ENCODE results near the gene TP53RK. TPM values are rescaled to one million over a fixed set of nuclear protein-coding genes. Genes with fewer than 3 reads are reported as not detected.

The TP53RK gene
- total and polyA plus RNA-seq, 2 of the 13 experiments (the other 11 are each of a cell fraction or from before 2014, with no cell fraction given), result 12.9 to 25.5 TPM

DNA sequence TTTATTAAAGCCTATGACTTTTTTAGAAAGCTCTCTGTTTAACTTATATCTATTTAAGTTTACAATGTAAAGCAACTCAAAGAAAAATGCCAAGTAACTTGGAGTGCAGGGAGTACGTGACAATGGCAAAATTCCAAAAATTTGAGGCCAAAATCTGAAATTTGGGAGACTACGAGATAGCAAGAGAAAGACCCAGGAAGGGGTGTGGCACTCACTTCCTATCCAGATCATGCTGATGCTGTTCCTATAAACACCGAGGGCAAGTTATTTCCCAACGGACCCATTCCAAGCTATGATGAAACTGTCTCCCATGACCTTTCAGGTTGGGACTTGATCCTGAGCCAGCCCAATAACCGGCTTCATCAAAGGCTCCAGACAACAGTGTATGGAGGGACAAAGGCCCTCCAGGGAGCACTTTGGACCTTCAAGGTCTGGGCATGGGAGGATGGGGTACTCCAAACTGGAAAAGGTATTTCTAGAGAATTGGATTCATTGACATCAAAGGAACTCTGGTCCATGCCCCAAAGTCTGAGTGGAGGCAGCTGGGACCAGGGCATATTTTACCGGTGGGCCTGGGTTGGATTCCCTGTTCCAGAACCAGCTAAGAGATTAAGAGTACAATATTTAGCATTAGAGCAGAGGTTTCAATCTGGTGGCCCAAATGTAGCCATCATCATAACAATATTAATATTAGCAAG lies 22.3 kb downstream of the TP53RK start (continued):
- TF ChIP-seq ZNF670 (CRISPR knock-in tag; IDR thresholded peaks at IDR 0.05; ENCODE audit: borderline replicate concordance), result peak; percentile 98
- TF ChIP-seq ZFP62 (CRISPR knock-in tag; IDR thresholded peaks at IDR 0.05), result no peak
- no peak for TF ChIP-seq ZNF713 (CRISPR knock-in tag; IDR thresholded peaks at IDR 0.05)
- peak; percentile 89 for TF ChIP-seq THAP11 (CRISPR knock-in tag; IDR thresholded peaks at IDR 0.05)
- no peak for TF ChIP-seq KAT2B (IDR thresholded peaks at IDR 0.05; ENCODE audit: borderline replicate concordance, low read depth, low read length)
- TF ChIP-seq ZNF619 (CRISPR knock-in tag; IDR thresholded peaks at IDR 0.05), result no peak
- TF ChIP-seq, protein P1, sequence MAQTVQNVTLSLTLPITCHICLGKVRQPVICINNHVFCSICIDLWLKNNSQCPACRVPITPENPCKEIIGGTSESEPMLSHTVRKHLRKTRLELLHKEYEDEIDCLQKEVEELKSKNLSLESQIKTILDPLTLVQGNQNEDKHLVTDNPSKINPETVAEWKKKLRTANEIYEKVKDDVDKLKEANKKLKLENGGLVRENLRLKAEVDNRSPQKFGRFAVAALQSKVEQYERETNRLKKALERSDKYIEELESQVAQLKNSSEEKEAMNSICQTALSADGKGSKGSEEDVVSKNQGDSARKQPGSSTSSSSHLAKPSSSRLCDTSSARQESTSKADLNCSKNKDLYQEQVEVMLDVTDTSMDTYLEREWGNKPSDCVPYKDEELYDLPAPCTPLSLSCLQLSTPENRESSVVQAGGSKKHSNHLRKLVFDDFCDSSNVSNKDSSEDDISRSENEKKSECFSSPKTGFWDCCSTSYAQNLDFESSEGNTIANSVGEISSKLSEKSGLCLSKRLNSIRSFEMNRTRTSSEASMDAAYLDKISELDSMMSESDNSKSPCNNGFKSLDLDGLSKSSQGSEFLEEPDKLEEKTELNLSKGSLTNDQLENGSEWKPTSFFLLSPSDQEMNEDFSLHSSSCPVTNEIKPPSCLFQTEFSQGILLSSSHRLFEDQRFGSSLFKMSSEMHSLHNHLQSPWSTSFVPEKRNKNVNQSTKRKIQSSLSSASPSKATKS (CRISPR knock-in tag; IDR thresholded peaks at IDR 0.05), result peak; percentile 99; the same call in 1 of the 2 replicates
- TF ChIP-seq ETV5 (CRISPR knock-in tag; IDR thresholded peaks at IDR 0.05; ENCODE audit: borderline replicate concordance), result peak; percentile 99
- peak; percentile 73; the same call in 1 of the 2 replicates for TF ChIP-seq KMT2A (CRISPR knock-in tag; IDR thresholded peaks at IDR 0.05)
- TF ChIP-seq SRF (IDR thresholded peaks at IDR 0.05; ENCODE audit: low read depth, low read length), result peak; percentile 75
- TF ChIP-seq TEAD3 (CRISPR knock-in tag; optimal IDR thresholded peaks at IDR 0.05; ENCODE audit: borderline replicate concordance), result peak; percentile 99
- peak; percentile 100 for TF ChIP-seq LCORL (IDR thresholded peaks at IDR 0.05)
- TF ChIP-seq LCORL (CRISPR knock-in tag; IDR thresholded peaks at IDR 0.05), result peak; percentile 100
- TF ChIP-seq, protein P2, sequence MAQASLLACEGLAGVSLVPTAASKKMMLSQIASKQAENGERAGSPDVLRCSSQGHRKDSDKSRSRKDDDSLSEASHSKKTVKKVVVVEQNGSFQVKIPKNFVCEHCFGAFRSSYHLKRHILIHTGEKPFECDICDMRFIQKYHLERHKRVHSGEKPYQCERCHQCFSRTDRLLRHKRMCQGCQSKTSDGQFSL (CRISPR knock-in tag; IDR thresholded peaks at IDR 0.05), result peak; percentile 84; the same call in 1 of the 2 replicates
- TF ChIP-seq ZNF501 (CRISPR knock-in tag; IDR thresholded peaks at IDR 0.05), result peak; percentile 94
- TF ChIP-seq CBX5 (CRISPR knock-in tag; IDR thresholded peaks at IDR 0.05; ENCODE audit: borderline replicate concordance), result peak; percentile 100
- peak; percentile 76; the same call in 1 of the 2 replicates for TF ChIP-seq MTF1 (CRISPR knock-in tag; IDR thresholded peaks at IDR 0.05)
- TF ChIP-seq, protein P3, sequence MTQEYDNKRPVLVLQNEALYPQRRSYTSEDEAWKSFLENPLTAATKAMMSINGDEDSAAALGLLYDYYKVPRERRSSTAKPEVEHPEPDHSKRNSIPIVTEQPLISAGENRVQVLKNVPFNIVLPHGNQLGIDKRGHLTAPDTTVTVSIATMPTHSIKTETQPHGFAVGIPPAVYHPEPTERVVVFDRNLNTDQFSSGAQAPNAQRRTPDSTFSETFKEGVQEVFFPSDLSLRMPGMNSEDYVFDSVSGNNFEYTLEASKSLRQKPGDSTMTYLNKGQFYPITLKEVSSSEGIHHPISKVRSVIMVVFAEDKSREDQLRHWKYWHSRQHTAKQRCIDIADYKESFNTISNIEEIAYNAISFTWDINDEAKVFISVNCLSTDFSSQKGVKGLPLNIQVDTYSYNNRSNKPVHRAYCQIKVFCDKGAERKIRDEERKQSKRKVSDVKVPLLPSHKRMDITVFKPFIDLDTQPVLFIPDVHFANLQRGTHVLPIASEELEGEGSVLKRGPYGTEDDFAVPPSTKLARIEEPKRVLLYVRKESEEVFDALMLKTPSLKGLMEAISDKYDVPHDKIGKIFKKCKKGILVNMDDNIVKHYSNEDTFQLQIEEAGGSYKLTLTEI (CRISPR knock-in tag; conservative IDR thresholded peaks at IDR 0.05), result no peak
- TF ChIP-seq FIP1L1 (IDR thresholded peaks at IDR 0.05; ENCODE audit: borderline replicate concordance, insufficient read depth, low read depth, low read length), result no peak
- TF ChIP-seq, protein P4, sequence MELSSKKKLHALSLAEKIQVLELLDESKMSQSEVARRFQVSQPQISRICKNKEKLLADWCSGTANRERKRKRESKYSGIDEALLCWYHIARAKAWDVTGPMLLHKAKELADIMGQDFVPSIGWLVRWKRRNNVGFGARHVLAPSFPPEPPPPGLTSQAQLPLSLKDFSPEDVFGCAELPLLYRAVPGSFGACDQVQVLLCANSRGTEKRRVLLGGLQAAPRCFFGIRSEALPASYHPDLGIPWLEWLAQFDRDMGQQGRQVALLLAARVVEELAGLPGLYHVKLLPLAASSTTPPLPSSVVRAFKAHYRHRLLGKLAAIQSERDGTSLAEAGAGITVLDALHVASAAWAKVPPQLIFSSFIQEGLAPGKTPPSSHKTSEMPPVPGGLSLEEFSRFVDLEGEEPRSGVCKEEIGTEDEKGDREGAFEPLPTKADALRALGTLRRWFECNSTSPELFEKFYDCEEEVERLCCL (CRISPR knock-in tag; IDR thresholded peaks at IDR 0.05; ENCODE audit: borderline replicate concordance), result no peak
- no peak; the same call in 1 of the 2 replicates for TF ChIP-seq ZNF234 (CRISPR knock-in tag; conservative IDR thresholded peaks at IDR 0.05)
- peak; percentile 97; the same call in 1 of the 2 replicates for TF ChIP-seq BRCA1 (CRISPR knock-in tag; IDR thresholded peaks at IDR 0.05)
- TF ChIP-seq ZNF292 (CRISPR knock-in tag; IDR thresholded peaks at IDR 0.05; ENCODE audit: borderline replicate concordance, low read depth), result peak; percentile 90; the same call in 1 of the 2 replicates
- TF ChIP-seq MBNL3 (CRISPR knock-in tag; conservative IDR thresholded peaks at IDR 0.05), result no peak
- peak; percentile 94; the same call in 1 of the 2 replicates for TF ChIP-seq ZNF33A (CRISPR knock-in tag; IDR thresholded peaks at IDR 0.05; ENCODE audit: borderline replicate concordance)
- TF ChIP-seq BRD4 (CRISPR knock-in tag; IDR thresholded peaks at IDR 0.05), result peak; percentile 99

Data from HepG2 (cell line).